ENCODE data around the gene TRMT11. TPM values are rescaled to one million over a fixed set of nuclear protein-coding genes. Genes with fewer than 3 reads are reported as not detected.

The TRMT11 gene
- total and polyA plus RNA-seq, 2 of the 8 experiments (the other 6 are each of a cell fraction or from before 2014, with no cell fraction given): 19.7 to 32.4 TPM

DNA sequence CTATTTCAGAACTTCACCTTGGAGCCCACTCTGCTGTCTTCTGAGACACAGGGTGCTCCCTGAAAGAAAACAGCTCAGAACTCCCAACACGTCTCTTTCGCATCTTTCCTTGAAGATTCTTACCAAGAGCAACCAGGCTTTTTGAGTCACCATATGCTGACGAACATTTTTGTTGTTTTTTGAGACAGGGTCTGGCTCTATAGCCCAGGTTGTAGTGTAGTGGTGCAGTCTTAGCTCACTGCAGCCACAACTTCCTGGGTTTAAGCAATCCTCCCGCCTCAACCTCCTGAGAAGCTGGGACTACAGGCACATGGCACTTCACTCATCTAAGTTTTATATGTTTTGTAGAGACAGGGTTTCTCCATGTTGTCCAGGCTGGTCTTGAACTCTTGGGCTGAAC lies 68.5 kb downstream of the TRMT11 start:
- FAIRE-seq: no peak
- CTCF ChIA-PET (ENCODE audit: partially characterized antibody): interaction anchor here (0.8 to 2.7 kb wide), 5 partner anchors 9 to 21 kb away, joined by 3 to 10 read pairs (median 3); no protein-coding TSS in a partner anchor
- no peak overlapping the region for H2BK5ac ChIP-seq (ENCODE audit: low read depth, low read length)

More for the DNA sequence above, 68.5 kb downstream of the TRMT11 start:
- no peak for DNase-seq (ENCODE audit: low read depth in 1 of 2, low spot score in 2 of 2)
- H3K23ac ChIP-seq (ENCODE audit: insufficient read length): no peak overlapping the region
- TF ChIP-seq KDM5A (IDR thresholded peaks at IDR 0.05; ENCODE audit: low read length) (no peak), CHD1 (IDR thresholded peaks at IDR 0.05; ENCODE audit: low read depth, low read length) (no peak), CTBP2 (IDR thresholded peaks at IDR 0.05; ENCODE audit: borderline replicate concordance, insufficient read depth, insufficient read length, low read length) (no peak), SP1 (IDR thresholded peaks at IDR 0.05; ENCODE audit: low read depth, low read length) (no peak)
- H4K91ac ChIP-seq (replicated peaks; ENCODE audit: insufficient read length, low read length): no peak overlapping the region
- no peak overlapping the region for H3K27ac ChIP-seq (ENCODE audit: low read depth, low read length)
- WGBS, 2 experiments (ENCODE audit: extremely low coverage in 1 of 2, insufficient coverage in 1 of 2, insufficient read length in 1 of 2, insufficient replicate concordance in 2 of 2, low coverage in 1 of 2, low lambda C conversion rate in 2 of 2, missing lambda C conversion rate in 1 of 2): 90% methylated on average over 4 of the region's 4 CpGs; no CpG with 5 or more reads in 1 of the 2 experiments
- H3K4me3 ChIP-seq (ENCODE audit: extremely low read depth in 1 of 4, insufficient read depth in 2 of 4, low read depth in 3 of 4, low read length in 4 of 4): no peak overlapping the region
- H2BK12ac ChIP-seq (ENCODE audit: low read depth, low read length): no peak overlapping the region
- H3K4me2 ChIP-seq (ENCODE audit: insufficient read depth in 1 of 2, low read depth in 2 of 2, low read length in 2 of 2): no peak overlapping the region
- H4K8ac ChIP-seq (ENCODE audit: extremely low read depth, insufficient read depth, low read length): no peak overlapping the region; the same call in 1 of the 2 replicates
- no peak overlapping the region for H2BK20ac ChIP-seq (ENCODE audit: low read length)
- no peak overlapping the region for H2AFZ ChIP-seq (ENCODE audit: low read length)
- H3K79me2 ChIP-seq (ENCODE audit: control insufficient read depth in 1 of 2, insufficient read depth in 2 of 2, low read length in 2 of 2): no peaks in the 10 kb centered on the region
- no peak overlapping the region for H4K5ac ChIP-seq (ENCODE audit: insufficient read length, low read depth, low read length)
- no peaks in the 10 kb centered on the region for H3K27me3 ChIP-seq (replicated peaks in 1 of 4; ENCODE audit: control insufficient read depth in 3 of 4, extremely low read depth in 1 of 4, insufficient read depth in 3 of 4, low read length in 3 of 4)
- H3K9me3 ChIP-seq (ENCODE audit: insufficient read depth in 2 of 2, low read depth in 1 of 2, low read length in 1 of 2): no peaks in the 10 kb centered on the region
- no peak overlapping the region for H3K9ac ChIP-seq (replicated peaks in 1 of 4; ENCODE audit: extremely low read depth in 1 of 4, low read depth in 3 of 4, low read length in 3 of 4)
- H3K4ac ChIP-seq (replicated peaks; ENCODE audit: insufficient read length, low read depth, low read length): no peak overlapping the region
- peaks cover 0 to 2% (median under 1%) of the 10 kb centered on the region in 4 experiments; a peak in 3 of 8 replicates for H3K36me3 ChIP-seq (ENCODE audit: control insufficient read depth in 2 of 4, insufficient read depth in 4 of 4, low read length in 3 of 4)
- peaks cover 0 to 6% (median 0%) of the 10 kb centered on the region in 4 experiments; a peak in 1 of 7 replicates for H3K4me1 ChIP-seq (replicated peaks in 1 of 4; ENCODE audit: control insufficient read depth in 3 of 4, insufficient read depth in 4 of 4, low read length in 3 of 4)
- H3K56ac ChIP-seq (replicated peaks; ENCODE audit: insufficient read length, low read depth, low read length): no peak overlapping the region
- no peak overlapping the region for H3K14ac ChIP-seq (ENCODE audit: insufficient read length)
- no peak overlapping the region for H2AK5ac ChIP-seq (ENCODE audit: low read depth, low read length)
- POLR2A ChIA-PET (ENCODE audit: partially characterized antibody): interaction anchor here (1.0 to 2.1 kb wide), 3 partner anchors 11 to 273 kb away, joined by 3 to 5 read pairs (median 4); no protein-coding TSS in a partner anchor
- H3K23me2 ChIP-seq (ENCODE audit: low read depth, low read length): no peaks in the 10 kb centered on the region
- no peaks in the 10 kb centered on the region; the same call in 1 of the 2 replicates for H3K79me1 ChIP-seq (ENCODE audit: low read depth, low read length)
- no peak overlapping the region for H2BK120ac ChIP-seq (replicated peaks; ENCODE audit: low read depth, low read length)
- no peak overlapping the region for H3K18ac ChIP-seq (ENCODE audit: extremely low read depth, low read length)
- H4K20me1 ChIP-seq (replicated peaks in 1 of 2; ENCODE audit: control insufficient read depth in 1 of 2, insufficient read depth in 2 of 2, low read length in 2 of 2): no peaks in the 10 kb centered on the region
- H2BK15ac ChIP-seq (ENCODE audit: low read length): no peak overlapping the region
